WTC11 (cell line): ENCODE data around the gene KATNBL1. TPM values are rescaled to one million over a fixed set of nuclear protein-coding genes. Genes with fewer than 3 reads are reported as not detected.

ENCODE experiments used
- ATAC-seq: fragments of 200-7000 bp; cut with Tn5 transposase; 2 replicates; pipeline ENCODE4 v1.10.0; 2021; ENCODE audit warnings: mild to moderate bottlenecking, moderate library complexity
- CTCF ChIA-PET: fragments of 300-600 bp; sonication (Branson Sonifier 250); formaldehyde crosslinking; loops from one replicate; lab custom pipeline; 2021; ENCODE audit warnings: antibody characterized with exemption; lab: Charles Lee
- POLR2A ChIA-PET: fragments of 350-600 bp; sonication (Branson Sonifier 250); formaldehyde crosslinking; loops from one replicate; lab custom pipeline; 2021; ENCODE audit warnings: antibody characterized with exemption; lab: Charles Lee
- DNase-seq: peaks from one replicate; pipeline ENCODE4 v3.0.0; 2021; ENCODE audit warnings: low spot score
- H3K27ac Mint-ChIP-seq: 2 replicates; pipeline ENCODE4 v1.8.0; 2021; ENCODE audit warnings: mixed read lengths
- H3K27me3 Mint-ChIP-seq: 2 replicates; pipeline ENCODE4 v1.8.0; 2021; ENCODE audit warnings: low read depth, mild to moderate bottlenecking, moderate library complexity, mixed read lengths
- H3K36me3 Mint-ChIP-seq: 2 replicates; pipeline ENCODE4 v1.8.0; 2021; ENCODE audit warnings: mixed read lengths
- H3K4me1 Mint-ChIP-seq: 2 replicates; pipeline ENCODE4 v1.8.0; 2022; ENCODE audit warnings: mixed read lengths
- H3K4me3 Mint-ChIP-seq: 2 replicates; pipeline ENCODE4 v1.8.0; 2021; ENCODE audit warnings: mild to moderate bottlenecking, moderate library complexity, mixed read lengths
- H3K9me3 Mint-ChIP-seq: 2 replicates; pipeline ENCODE4 v1.8.0; 2021; ENCODE audit warnings: mixed read lengths
- ATF6 ChIP-seq: sonication (generic); formaldehyde crosslinking; IDR thresholded peaks from 2 replicates; pipeline ENCODE4 v1.8.1; 2023; ENCODE audit warnings: mild to moderate bottlenecking, missing genetic modification reagents
- CTCF ChIP-seq: fragments of 200-600 bp; IDR thresholded peaks from 2 replicates; pipeline ENCODE4 v1.8.0; 2022; ENCODE audit warnings: antibody characterized with exemption
- ERG ChIP-seq: fragments of 250-450 bp; sonication (Bioruptor Pico); IDR thresholded peaks from 2 replicates; pipeline ENCODE4 v1.8.0; 2021; ENCODE audit warnings: mild to moderate bottlenecking
- FOXK1 ChIP-seq: sonication (generic); formaldehyde crosslinking; IDR thresholded peaks from 2 replicates; pipeline ENCODE4 v1.8.0; 2022; ENCODE audit warnings: mild to moderate bottlenecking, moderate library complexity, missing genetic modification reagents
- FOXP1 ChIP-seq: sonication (generic); formaldehyde crosslinking; IDR thresholded peaks from 2 replicates; pipeline ENCODE4 v1.8.0; 2022; ENCODE audit warnings: missing genetic modification reagents, mild to moderate bottlenecking, moderate library complexity, borderline replicate concordance
- GRHL2 ChIP-seq: fragments of 250-450 bp; sonication (Bioruptor Pico); IDR thresholded peaks from 2 replicates; pipeline ENCODE4 v1.8.0; 2022; ENCODE audit warnings: mild to moderate bottlenecking, moderate library complexity; ENCODE audit not compliant: insufficient replicate concordance, severe bottlenecking
- HMGA2 ChIP-seq: fragments of 250-450 bp; sonication (Bioruptor Pico); IDR thresholded peaks from 2 replicates; pipeline ENCODE4 v1.4.0; 2021; ENCODE audit warnings: mild to moderate bottlenecking, moderate library complexity
- IRF2 ChIP-seq: sonication (generic); formaldehyde crosslinking; IDR thresholded peaks from 2 replicates; pipeline ENCODE4 v1.8.0; 2022; ENCODE audit warnings: low read depth, missing genetic modification reagents, borderline replicate concordance
- JUN ChIP-seq: sonication (generic); formaldehyde crosslinking; IDR thresholded peaks from 2 replicates; pipeline ENCODE4 v1.8.0; 2023; ENCODE audit warnings: mild to moderate bottlenecking, missing genetic modification reagents
- KAT7 ChIP-seq: sonication (generic); formaldehyde crosslinking; IDR thresholded peaks from 2 replicates; pipeline ENCODE4 v1.8.1; 2023; ENCODE audit warnings: missing genetic modification reagents, mild to moderate bottlenecking, borderline replicate concordance
- MAX ChIP-seq: sonication (generic); formaldehyde crosslinking; IDR thresholded peaks from 2 replicates; pipeline ENCODE4 v1.8.0; 2022; ENCODE audit warnings: mild to moderate bottlenecking, missing genetic modification reagents
- MXD4 ChIP-seq: fragments of 250-450 bp; sonication (Bioruptor Pico); IDR thresholded peaks from 2 replicates; pipeline ENCODE4 v1.8.0; 2021; ENCODE audit warnings: mild to moderate bottlenecking, moderate library complexity, borderline replicate concordance
- NFYB ChIP-seq: sonication (generic); formaldehyde crosslinking; conservative IDR thresholded peaks from 2 replicates; pipeline ENCODE4 v1.8.0; 2022; ENCODE audit warnings: low read depth, missing genetic modification reagents
- NR3C1 ChIP-seq: sonication (generic); formaldehyde crosslinking; conservative IDR thresholded peaks from 2 replicates; pipeline ENCODE4 v1.8.1; 2023; ENCODE audit warnings: low read depth, mild to moderate bottlenecking, missing genetic modification reagents
- PRDM15 ChIP-seq: sonication (generic); formaldehyde crosslinking; IDR thresholded peaks from 2 replicates; pipeline ENCODE4 v1.8.0; 2022; ENCODE audit warnings: missing genetic modification reagents
- PRRX2 ChIP-seq: fragments of 250-450 bp; sonication (Bioruptor Pico); IDR thresholded peaks from 2 replicates; pipeline ENCODE4 v1.8.0; 2021; ENCODE audit warnings: mild to moderate bottlenecking
- RORB ChIP-seq: fragments of 250-450 bp; sonication (Bioruptor Pico); IDR thresholded peaks from 2 replicates; pipeline ENCODE4 v1.9.0; 2021; ENCODE audit warnings: mild to moderate bottlenecking
- SMAD3 ChIP-seq: sonication (generic); formaldehyde crosslinking; IDR thresholded peaks from 2 replicates; pipeline ENCODE4 v1.8.0; 2022; ENCODE audit warnings: missing genetic modification reagents, mild to moderate bottlenecking, borderline replicate concordance
- SMAD4 ChIP-seq: sonication (generic); formaldehyde crosslinking; IDR thresholded peaks from 2 replicates; pipeline ENCODE4 v1.8.0; 2022; ENCODE audit warnings: mild to moderate bottlenecking, missing genetic modification reagents
- TEAD4 ChIP-seq: sonication (generic); formaldehyde crosslinking; IDR thresholded peaks from 2 replicates; pipeline ENCODE4 v1.8.0; 2022; ENCODE audit warnings: mild to moderate bottlenecking, missing genetic modification reagents
- ZBTB43 ChIP-seq: sonication (generic); formaldehyde crosslinking; IDR thresholded peaks from 2 replicates; pipeline ENCODE4 v1.8.1; 2023; ENCODE audit warnings: mild to moderate bottlenecking, missing genetic modification reagents
- ZMAT4 ChIP-seq: fragments of 250-450 bp; sonication (Bioruptor Pico); IDR thresholded peaks from 2 replicates; pipeline ENCODE4 v1.9.0; 2021; ENCODE audit warnings: mild to moderate bottlenecking
- ZNF232 ChIP-seq: sonication (generic); formaldehyde crosslinking; IDR thresholded peaks from 2 replicates; pipeline ENCODE4 v1.8.0; 2022; ENCODE audit warnings: mild to moderate bottlenecking, missing genetic modification reagents
- ZNF396 ChIP-seq: fragments of 250-450 bp; sonication (Bioruptor Pico); IDR thresholded peaks from 2 replicates; pipeline ENCODE4 v1.8.0; 2021; ENCODE audit warnings: mild to moderate bottlenecking, moderate library complexity, borderline replicate concordance
- total RNA-seq: library from RNA; stranded (reverse); gene quantifications from 3 replicates; pipeline ENCODE4 v1.2.3, GENCODE V29; 2021

KATNBL1 gene
- total RNA-seq, 1 experiment from 2014 or later, result 45.8 TPM

GRCh38 chr15:34185666-34186065 is 24.2 kb downstream of the KATNBL1 start:
- Mint-ChIP-seq H3K27ac (no peak overlapping the region), H3K36me3 (peaks cover 27% of the 10 kb centered on the region), H3K4me1 (peaks cover 14% of the 10 kb centered on the region), H3K4me3 (no peak overlapping the region), H3K27me3 (no peaks in the 10 kb centered on the region), H3K9me3 (peaks cover 24% of the 10 kb centered on the region)
- ATAC-seq, result no peak
- DNase-seq, result no peak
- ChIA-PET CTCF (no interaction called here), POLR2A (no interaction called here)
- TF ChIP-seq CTCF, result no peak
- TF ChIP-seq SMAD4, result no peak
- TF ChIP-seq IRF2 (CRISPR knock-in tag), result no peak
- TF ChIP-seq NFYB (CRISPR knock-in tag), result no peak
- TF ChIP-seq MXD4 (CRISPR knock-in tag), result no peak
- no peak for TF ChIP-seq PRDM15 (CRISPR knock-in tag)
- no peak for TF ChIP-seq ERG (CRISPR knock-in tag)
- no peak for TF ChIP-seq ZBTB43
- TF ChIP-seq SMAD3 (CRISPR knock-in tag), result no peak
- no peak for TF ChIP-seq GRHL2 (CRISPR knock-in tag)
- no peak for TF ChIP-seq HMGA2 (CRISPR knock-in tag)
- TF ChIP-seq KAT7 (CRISPR knock-in tag), result no peak
- no peak for TF ChIP-seq ZNF232 (CRISPR knock-in tag)
- no peak for TF ChIP-seq ZMAT4 (CRISPR knock-in tag)
- no peak for TF ChIP-seq RORB (CRISPR knock-in tag)

- peak; percentile 22 for DNase-seq
- Mint-ChIP-seq H3K4me3 (no peak overlapping the region), H3K36me3 (peaks cover 21% of the 10 kb centered on the region), H3K4me1 (peaks cover 14% of the 10 kb centered on the region), H3K9me3 (peaks cover 24% of the 10 kb centered on the region), H3K27me3 (no peaks in the 10 kb centered on the region), H3K27ac (no peak overlapping the region)
- no peak for TF ChIP-seq MAX
- TF ChIP-seq ATF6, result no peak
- no peak for TF ChIP-seq SMAD4
- no peak for TF ChIP-seq PRRX2 (CRISPR knock-in tag)
- no peak for TF ChIP-seq FOXP1 (CRISPR knock-in tag)
- no peak for TF ChIP-seq GRHL2 (CRISPR knock-in tag)
- TF ChIP-seq ZNF396, result no peak
- no peak for TF ChIP-seq JUN (CRISPR knock-in tag)
- TF ChIP-seq FOXK1 (CRISPR knock-in tag), result no peak
- no peak for TF ChIP-seq NR3C1 (CRISPR knock-in tag)
- no peak for TF ChIP-seq TEAD4 (CRISPR knock-in tag)
- CTCF ChIA-PET, result interaction anchor here (0.6 to 1.2 kb wide), 5 partner anchors 10 to 102 kb away, joined by 3 to 6 read pairs (median 3); no protein-coding TSS in a partner anchor
- POLR2A ChIA-PET, result no interaction called here
- peak; percentile 97 for ATAC-seq
Observed at GRCh38 chr15:34182942-34183341, 27.0 kb downstream of the KATNBL1 start.
